H1 (cell line): ENCODE data around the gene TXNRD2. TPM values are rescaled to one million over a fixed set of nuclear protein-coding genes. Genes with fewer than 3 reads are reported as not detected.
"Not testable (repeated sequence)": the region's sequence is repeated elsewhere in the genome, so short reads cannot be mapped to it uniquely, and the experiment has no call there.

Source experiments
- CTCF ChIA-PET: fragments of 300-600 bp; sonication (Branson Sonifier 250); formaldehyde crosslinking; loops from one replicate; lab custom pipeline; 2021; ENCODE audit not compliant: partially characterized antibody; lab: Charles Lee
- POLR2A ChIA-PET: fragments of 300-600 bp; sonication (Branson Sonifier 250); formaldehyde crosslinking; loops from one replicate; lab custom pipeline; 2021; ENCODE audit warnings: inconsistent platforms; ENCODE audit not compliant: partially characterized antibody; lab: Charles Lee
- DNase-seq, 2 experiments: peaks; one replicate each; pipeline versions ENCODE4 v3.0.0 to v3.0.0-alpha.2; 2010 to 2022; ENCODE audit warnings: low spot score in 2 of 2, low read depth in 1 of 2, mixed read lengths in 1 of 2
- FAIRE-seq: peaks from 2 replicates; lab custom pipeline; 2011; peaks lifted over from hg19 to GRCh38; lab: Jason Lieb, UNC
- H2AFZ ChIP-seq: 2 replicates; pipeline ENCODE4 v1.8.1; 2012; ENCODE audit warnings: low read length, inconsistent platforms
- H2AK5ac ChIP-seq: 2 replicates; pipeline ENCODE4 v1.6.1; 2013; ENCODE audit warnings: low read depth, low read length
- H2BK120ac ChIP-seq: replicated peaks from 2 replicates; pipeline ENCODE3; 2013; ENCODE audit warnings: low read depth, low read length, inconsistent platforms
- H2BK12ac ChIP-seq: 2 replicates; pipeline ENCODE4 v1.6.1; 2013; ENCODE audit warnings: low read depth, low read length
- H2BK15ac ChIP-seq: 2 replicates; pipeline ENCODE4 v1.6.1; 2013; ENCODE audit warnings: low read length
- H2BK20ac ChIP-seq: 2 replicates; pipeline ENCODE4 v1.6.1; 2013; ENCODE audit warnings: low read length
- H2BK5ac ChIP-seq: 2 replicates; pipeline ENCODE4 v1.6.1; 2013; ENCODE audit warnings: low read depth, low read length
- H3K14ac ChIP-seq: 2 replicates; pipeline ENCODE4 v1.6.1; 2013; ENCODE audit warnings: inconsistent platforms; ENCODE audit not compliant: insufficient read length
- H3K18ac ChIP-seq: 2 replicates; pipeline ENCODE4 v1.6.1; 2013; ENCODE audit warnings: low read length; ENCODE audit errors: extremely low read depth
- H3K23ac ChIP-seq: 2 replicates; pipeline ENCODE4 v1.6.1; 2013; ENCODE audit warnings: inconsistent platforms; ENCODE audit not compliant: insufficient read length
- H3K23me2 ChIP-seq: 2 replicates; pipeline ENCODE4 v1.6.1; 2013; ENCODE audit warnings: low read depth, low read length
- H3K27ac ChIP-seq: 2 replicates; pipeline ENCODE4 v1.6.1; 2011; ENCODE audit warnings: low read depth, low read length, inconsistent platforms
- H3K27me3 ChIP-seq, 4 experiments: replicated peaks in 1 of 4; 1 replicate in 1 of 4; 2 replicates in 3 of 4; pipeline versions ENCODE4 v1.6.1 to v1.8.1; 2011 to 2013; ENCODE audit warnings: low read length in 3 of 4, mild to moderate bottlenecking in 3 of 4, inconsistent platforms in 2 of 4, mixed read lengths in 2 of 4, moderate library complexity in 1 of 4; ENCODE audit not compliant: control insufficient read depth in 3 of 4, insufficient read depth in 3 of 4; ENCODE audit errors: extremely low read depth in 1 of 4
- H3K36me3 ChIP-seq, 4 experiments: 2 replicates each; pipeline versions ENCODE4 v1.6.1 to v1.8.1; 2011 to 2013; ENCODE audit warnings: mild to moderate bottlenecking in 4 of 4, low read length in 3 of 4, moderate library complexity in 2 of 4, control low read depth in 1 of 4, inconsistent platforms in 1 of 4; ENCODE audit not compliant: insufficient read depth in 4 of 4, control insufficient read depth in 2 of 4
- H3K4ac ChIP-seq: replicated peaks from 2 replicates; pipeline ENCODE3; 2013; ENCODE audit warnings: low read length, low read depth, mixed read lengths, inconsistent platforms; ENCODE audit not compliant: insufficient read length
- H3K4me1 ChIP-seq, 4 experiments: replicated peaks in 1 of 4; 1 replicate in 1 of 4; 2 replicates in 3 of 4; pipeline versions ENCODE4 v1.6.1 to v1.8.1; 2011 to 2013; ENCODE audit warnings: low read length in 3 of 4, inconsistent platforms in 2 of 4, mixed read lengths in 1 of 4; ENCODE audit not compliant: insufficient read depth in 4 of 4, control insufficient read depth in 3 of 4
- H3K4me2 ChIP-seq, 2 experiments: 2 replicates each; pipeline versions ENCODE4 v1.6.1 to v1.8.1; 2011 to 2013; ENCODE audit warnings: low read depth in 2 of 2, low read length in 2 of 2, control low read depth in 1 of 2, inconsistent platforms in 1 of 2, mild to moderate bottlenecking in 1 of 2; ENCODE audit not compliant: insufficient read depth in 1 of 2
- H3K4me3 ChIP-seq, 4 experiments: fragments of 200-600, 300-600 bp in 1 of 4; sonication (generic), shearing (Covaris generic), sonication (Bioruptor Twin) in 1 of 4; 2 replicates each; pipeline versions ENCODE4 v1.5.1 to v1.8.1; 2011 to 2016; ENCODE audit warnings: low read length in 4 of 4, low read depth in 3 of 4, control low read depth in 2 of 4, inconsistent platforms in 2 of 4, mild to moderate bottlenecking in 2 of 4, mixed read lengths in 1 of 4, moderate library complexity in 1 of 4; ENCODE audit not compliant: insufficient read depth in 2 of 4; ENCODE audit errors: extremely low read depth in 1 of 4
- H3K56ac ChIP-seq: replicated peaks from 2 replicates; pipeline ENCODE3; 2013; ENCODE audit warnings: low read depth, mild to moderate bottlenecking, mixed read lengths, low read length, inconsistent platforms; ENCODE audit not compliant: insufficient read length
- H3K79me1 ChIP-seq: 2 replicates; pipeline ENCODE4 v1.6.1; 2013; ENCODE audit warnings: low read depth, low read length, control low read depth
- H3K79me2 ChIP-seq, 2 experiments: 2 replicates each; pipeline versions ENCODE4 v1.6.1 to v1.8.1; 2012 to 2013; ENCODE audit warnings: low read length in 2 of 2, mild to moderate bottlenecking in 2 of 2, inconsistent platforms in 1 of 2; ENCODE audit not compliant: insufficient read depth in 2 of 2, control insufficient read depth in 1 of 2
- H3K9ac ChIP-seq, 4 experiments: replicated peaks in 1 of 4; 1 replicate in 1 of 4; 2 replicates in 3 of 4; pipeline versions ENCODE4 v1.6.1 to v1.8.1; 2011 to 2013; ENCODE audit warnings: low read depth in 3 of 4, low read length in 3 of 4, control low read depth in 2 of 4, mild to moderate bottlenecking in 2 of 4, moderate library complexity in 2 of 4, inconsistent platforms in 1 of 4; ENCODE audit errors: extremely low read depth in 1 of 4
- H3K9me3 ChIP-seq, 2 experiments: 2 replicates each; pipeline versions ENCODE4 v1.6.1 to v1.8.1; 2012 to 2013; ENCODE audit warnings: mild to moderate bottlenecking in 2 of 2, moderate library complexity in 2 of 2, control low read depth in 1 of 2, inconsistent platforms in 1 of 2, low read depth in 1 of 2, low read length in 1 of 2, mixed read lengths in 1 of 2; ENCODE audit not compliant: insufficient read depth in 2 of 2
- H4K20me1 ChIP-seq, 2 experiments: replicated peaks in 1 of 2; 2 replicates each; pipeline versions ENCODE3 to v1.8.1; 2011 to 2013; ENCODE audit warnings: inconsistent platforms in 2 of 2, low read length in 2 of 2, mild to moderate bottlenecking in 1 of 2; ENCODE audit not compliant: insufficient read depth in 2 of 2, control insufficient read depth in 1 of 2
- H4K5ac ChIP-seq: 2 replicates; pipeline ENCODE4 v1.6.1; 2013; ENCODE audit warnings: low read length, low read depth, mixed read lengths, inconsistent platforms; ENCODE audit not compliant: insufficient read length
- H4K8ac ChIP-seq: 2 replicates; pipeline ENCODE4 v1.8.0; 2013; ENCODE audit warnings: mild to moderate bottlenecking, moderate library complexity, low read length, inconsistent platforms; ENCODE audit not compliant: insufficient read depth; ENCODE audit errors: extremely low read depth
- H4K91ac ChIP-seq: replicated peaks from 2 replicates; pipeline ENCODE3; 2013; ENCODE audit warnings: low read length, mixed read lengths, inconsistent platforms; ENCODE audit not compliant: insufficient read length
- WGBS, 2 experiments: shearing (Covaris generic) in 1 of 2; methylation state at CpG; one replicate each; pipeline versions ENCODE4 v1.1.6 to v1.1.7; 2013 to 2015; ENCODE audit warnings: low lambda C conversion rate in 2 of 2, mixed read lengths in 2 of 2, inconsistent platforms in 1 of 2, low coverage in 1 of 2, missing lambda C conversion rate in 1 of 2; ENCODE audit not compliant: insufficient replicate concordance in 2 of 2, insufficient coverage in 1 of 2, insufficient read length in 1 of 2; ENCODE audit errors: extremely low coverage in 1 of 2, missing lambda C conversion rate in 1 of 2; 5-methylcytosine and 5-hydroxymethylcytosine counted together
- polyA plus RNA-seq, 7 experiments: library from polyadenylated mRNA; depleted of rRNA in 3 of 7; stranded (reverse) in 5 of 7; unstranded in 2 of 7; fragments of >200 nt in 5 of 7; fragments of 200-250 nt in 2 of 7; gene quantifications; 1 replicate in 5 of 7; 2 replicates in 1 of 7; 4 replicates in 1 of 7; pipeline versions ENCODE4 v1.2.1 to v1.2.3, GENCODE V29; 2011 to 2013; ENCODE audit warnings: missing spikeins in 2 of 7, mixed read lengths in 2 of 7
- total RNA-seq: library from RNA; stranded (reverse); fragmentation: NEBNext Ultra II Directional; extraction: Animal tissue kit (Norgen Biotek cat#: 25700); gene quantifications from 2 replicates; pipeline ENCODE4 v1.2.1, GENCODE V29; 2021

Gene TXNRD2
- total and polyA plus RNA-seq, 2 of the 8 experiments (the other 6 are each of a cell fraction or from before 2014, with no cell fraction given): 14.8 to 21.9 TPM

DNA sequence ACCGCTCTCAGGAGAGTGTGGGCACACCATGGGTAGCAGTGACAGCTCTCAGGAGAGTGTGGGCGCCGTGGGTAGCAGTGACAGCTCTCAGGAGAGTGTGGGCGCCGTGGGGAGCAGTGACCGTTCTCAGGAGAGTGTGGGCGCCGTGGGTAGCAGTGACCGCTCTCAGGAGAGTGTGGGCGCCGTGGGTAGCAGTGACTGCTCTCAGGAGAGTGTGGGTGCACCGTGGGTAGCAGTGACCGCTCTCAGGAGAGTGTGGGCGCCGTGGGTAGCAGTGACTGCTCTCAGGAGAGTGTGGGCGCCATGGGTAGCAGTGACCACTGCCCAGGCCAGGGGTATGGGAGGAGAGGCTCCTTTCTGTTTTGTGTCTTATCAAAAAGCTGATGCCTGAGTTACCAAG lies 33.7 kb downstream of the TXNRD2 start:
- H3K4ac ChIP-seq, H4K8ac ChIP-seq, H3K79me1 ChIP-seq, H4K5ac ChIP-seq, H3K27ac ChIP-seq, H3K23me2 ChIP-seq, H4K91ac ChIP-seq, H3K9ac ChIP-seq, H3K4me2 ChIP-seq, H3K14ac ChIP-seq, H2BK5ac ChIP-seq, DNase-seq, H4K20me1 ChIP-seq, H3K79me2 ChIP-seq, H2BK15ac ChIP-seq, H3K23ac ChIP-seq, H3K27me3 ChIP-seq, FAIRE-seq, H2AK5ac ChIP-seq, H2BK120ac ChIP-seq, H2BK20ac ChIP-seq, H2AFZ ChIP-seq, H3K56ac ChIP-seq, POLR2A ChIA-PET, H3K36me3 ChIP-seq, H3K18ac ChIP-seq, H2BK12ac ChIP-seq, H3K4me1 ChIP-seq, H3K9me3 ChIP-seq, H3K4me3 ChIP-seq: not testable (repeated sequence)
- WGBS, 2 experiments: 87% methylated on average over 11 of the region's 16 CpGs; no CpG with 5 or more reads in 1 of the 2 experiments
- CTCF ChIA-PET: interaction anchor here (0.9 to 1.3 kb wide), 3 partner anchors 11 to 178 kb away, joined by 3 to 7 read pairs (median 3); no protein-coding TSS in a partner anchor

DNA sequence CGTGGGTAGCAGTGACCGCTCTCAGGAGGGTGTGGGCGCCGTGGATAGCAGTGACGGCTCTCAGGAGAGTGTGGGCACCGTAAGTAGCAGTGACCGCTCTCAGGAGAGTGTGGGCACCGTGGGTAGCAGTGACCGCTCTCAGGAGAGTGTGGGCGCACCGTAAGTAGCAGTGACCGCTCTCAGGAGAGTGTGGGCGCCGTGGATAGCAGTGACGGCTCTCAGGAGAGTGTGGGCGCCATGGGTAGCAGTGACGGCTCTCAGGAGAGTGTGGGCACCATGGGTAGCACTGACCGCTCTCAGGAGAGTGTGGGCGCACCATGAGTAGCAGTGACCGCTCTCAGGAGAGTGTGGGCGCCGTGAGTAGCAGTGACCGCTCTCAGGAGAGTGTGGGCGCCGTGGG lies 34.8 kb downstream of the TXNRD2 start:
- H3K4ac ChIP-seq, H4K91ac ChIP-seq, H4K5ac ChIP-seq, H3K56ac ChIP-seq, H2BK5ac ChIP-seq, H4K8ac ChIP-seq, POLR2A ChIA-PET, H3K23ac ChIP-seq, DNase-seq, H3K27ac ChIP-seq, H3K36me3 ChIP-seq, FAIRE-seq, H3K79me2 ChIP-seq, H2BK15ac ChIP-seq, H3K27me3 ChIP-seq, H4K20me1 ChIP-seq, H3K9ac ChIP-seq, H3K9me3 ChIP-seq, H3K14ac ChIP-seq, H3K4me2 ChIP-seq, H3K23me2 ChIP-seq, H2BK120ac ChIP-seq, H2AFZ ChIP-seq, H2BK20ac ChIP-seq, H3K79me1 ChIP-seq, H2BK12ac ChIP-seq, H3K4me3 ChIP-seq, H3K18ac ChIP-seq, H2AK5ac ChIP-seq: not testable (repeated sequence)
- H3K4me1 ChIP-seq: peaks cover 5 to 12% (median 12%) of the 10 kb centered on the region in 4 experiments
- CTCF ChIA-PET: interaction anchor here (0.6 to 1.7 kb wide), 4 partner anchors 9 to 180 kb away, joined by 3 to 6 read pairs (median 4); no protein-coding TSS in a partner anchor
- 94% methylated on average over 25 of the region's 25 CpGs; no CpG with 5 or more reads in 1 of the 2 experiments for WGBS, 2 experiments
